ENCODE results near the gene TRMO.

TRMO gene

DNA sequence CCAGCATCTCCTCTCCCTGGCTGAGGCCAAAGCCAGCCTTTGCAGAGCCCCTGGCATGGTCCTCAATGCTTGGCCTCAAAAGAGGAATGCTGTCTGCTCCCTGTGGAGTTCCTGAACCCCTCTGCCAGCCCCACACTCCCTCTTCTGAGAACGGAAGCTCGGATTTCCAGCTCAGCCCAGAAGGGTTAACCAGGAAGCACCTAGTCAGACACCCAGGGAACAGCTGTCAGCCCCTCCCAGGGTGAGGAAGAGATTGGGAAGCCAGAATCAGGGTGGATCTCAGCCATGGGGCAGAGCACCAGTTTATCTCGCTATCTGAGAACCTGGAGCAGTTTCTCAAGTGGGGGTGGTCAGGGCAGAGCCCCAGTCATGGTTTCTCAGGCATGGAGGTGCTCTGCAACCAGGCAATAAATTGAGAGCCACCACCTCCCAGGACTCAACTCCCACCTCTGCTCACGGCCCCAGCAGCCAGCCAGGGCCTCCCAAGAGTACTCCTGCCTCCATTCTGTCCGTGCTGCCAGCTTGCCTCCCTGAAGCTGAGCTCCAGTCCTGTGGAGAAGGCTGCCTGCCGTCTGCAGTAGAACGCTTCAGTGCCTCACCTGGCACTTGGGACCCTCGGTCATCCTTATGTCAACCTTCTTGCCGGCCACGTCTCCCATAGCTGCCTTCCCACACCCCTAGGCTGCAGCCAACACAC is 61.7 kb downstream of the TRMO start:
- TF ChIP-seq, protein P1, sequence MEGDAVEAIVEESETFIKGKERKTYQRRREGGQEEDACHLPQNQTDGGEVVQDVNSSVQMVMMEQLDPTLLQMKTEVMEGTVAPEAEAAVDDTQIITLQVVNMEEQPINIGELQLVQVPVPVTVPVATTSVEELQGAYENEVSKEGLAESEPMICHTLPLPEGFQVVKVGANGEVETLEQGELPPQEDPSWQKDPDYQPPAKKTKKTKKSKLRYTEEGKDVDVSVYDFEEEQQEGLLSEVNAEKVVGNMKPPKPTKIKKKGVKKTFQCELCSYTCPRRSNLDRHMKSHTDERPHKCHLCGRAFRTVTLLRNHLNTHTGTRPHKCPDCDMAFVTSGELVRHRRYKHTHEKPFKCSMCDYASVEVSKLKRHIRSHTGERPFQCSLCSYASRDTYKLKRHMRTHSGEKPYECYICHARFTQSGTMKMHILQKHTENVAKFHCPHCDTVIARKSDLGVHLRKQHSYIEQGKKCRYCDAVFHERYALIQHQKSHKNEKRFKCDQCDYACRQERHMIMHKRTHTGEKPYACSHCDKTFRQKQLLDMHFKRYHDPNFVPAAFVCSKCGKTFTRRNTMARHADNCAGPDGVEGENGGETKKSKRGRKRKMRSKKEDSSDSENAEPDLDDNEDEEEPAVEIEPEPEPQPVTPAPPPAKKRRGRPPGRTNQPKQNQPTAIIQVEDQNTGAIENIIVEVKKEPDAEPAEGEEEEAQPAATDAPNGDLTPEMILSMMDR (IDR thresholded peaks at IDR 0.05): no peak

DNA sequence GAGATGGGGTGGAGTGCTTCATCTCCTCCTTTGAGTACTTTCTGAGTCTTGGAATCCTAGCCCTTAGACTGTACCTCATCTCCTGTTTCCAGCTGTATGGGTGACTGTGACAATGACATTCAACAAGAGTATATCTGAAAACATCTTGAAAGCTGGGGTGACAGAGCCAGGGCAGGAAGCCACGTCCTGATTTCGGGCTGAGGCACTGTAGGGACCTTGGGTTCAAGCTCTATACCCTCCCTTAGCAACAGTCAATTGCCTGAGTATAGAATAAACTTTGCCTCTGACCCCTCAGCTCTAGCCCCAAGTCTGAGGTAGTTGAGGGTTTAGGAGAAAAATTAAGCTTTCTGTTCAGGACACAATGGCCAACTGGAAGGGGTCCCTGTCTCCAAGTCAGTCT is 63.0 kb downstream of the TRMO start:
- TF ChIP-seq, protein P1 (IDR thresholded peaks at IDR 0.05): no peak

DNA sequence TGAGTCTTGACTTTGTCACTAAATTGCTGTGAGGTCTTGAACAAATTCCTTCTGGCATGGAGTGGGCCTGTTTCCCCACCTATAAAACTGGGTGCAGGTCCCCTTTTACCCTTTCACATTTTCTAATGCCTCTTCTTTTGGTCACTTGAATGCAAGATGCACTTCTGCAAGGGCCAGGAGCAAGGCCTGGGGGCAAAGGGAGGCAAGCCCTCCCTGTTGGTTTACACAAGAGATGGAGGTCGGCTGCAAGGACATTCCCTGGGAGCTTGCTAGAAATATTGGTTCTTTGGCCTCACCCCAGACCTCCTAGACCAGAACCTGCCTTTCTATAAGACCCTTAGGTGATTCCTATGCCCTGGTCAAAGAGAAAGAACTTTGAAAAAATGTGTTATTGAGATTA is 63.5 kb downstream of the TRMO start:
- TF ChIP-seq, protein P1 (IDR thresholded peaks at IDR 0.05): no peak

DNA sequence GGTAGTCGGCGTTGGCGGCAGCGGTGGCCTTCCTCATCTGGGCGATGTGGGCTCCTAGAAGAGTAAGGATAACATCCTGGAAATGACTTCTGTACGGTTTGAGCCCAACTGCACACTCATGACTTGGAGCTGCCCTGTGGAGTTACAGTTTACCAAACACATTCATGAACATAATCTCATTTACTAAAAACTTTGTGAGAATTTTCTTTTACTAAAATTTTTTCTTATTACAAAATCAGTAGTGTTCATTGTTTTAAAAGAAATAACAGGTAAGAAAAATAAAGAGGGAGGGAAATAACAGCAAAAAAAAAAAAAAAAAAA is 63.9 kb downstream of the TRMO start:
- TF ChIP-seq, protein P1 (IDR thresholded peaks at IDR 0.05): no peak

DNA sequence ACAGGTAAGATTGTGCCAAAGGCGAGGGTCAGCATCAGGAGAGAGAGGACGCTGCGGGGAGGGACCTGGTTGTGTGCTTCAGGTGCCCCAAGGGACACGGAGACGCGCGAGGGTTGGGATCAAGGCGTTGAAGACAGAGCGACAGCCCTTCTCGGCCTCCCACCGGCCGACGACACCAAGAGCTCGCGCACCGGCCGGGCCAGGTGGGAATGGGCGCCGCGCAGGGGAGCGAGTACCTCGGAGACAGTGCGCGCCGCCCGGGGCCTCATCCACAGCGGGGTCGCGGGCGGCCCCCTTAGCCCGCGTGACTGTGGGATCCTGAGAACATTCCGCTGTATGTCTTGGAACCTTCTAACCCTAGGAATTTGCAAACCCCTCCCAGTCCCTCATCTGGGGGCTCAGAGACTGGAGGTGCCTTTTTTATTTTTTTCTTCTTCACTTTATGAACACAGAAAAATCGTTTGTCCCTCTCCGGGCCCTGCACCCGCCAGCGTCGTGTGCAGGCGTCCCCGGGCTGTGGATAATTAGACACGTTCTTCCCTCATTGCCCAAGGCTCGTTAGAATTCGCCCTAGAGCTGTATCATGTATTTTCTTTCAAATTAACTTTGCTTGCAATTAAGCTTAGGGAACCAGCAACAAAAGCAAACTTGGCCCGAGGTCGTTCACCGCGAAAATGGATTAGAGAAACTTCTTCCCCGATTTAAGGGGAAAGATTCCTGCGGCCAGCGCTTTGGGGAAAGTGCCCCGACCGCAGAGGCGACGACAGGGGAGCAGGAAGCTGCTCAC is 64.5 kb downstream of the TRMO start:
- TF ChIP-seq, protein P1 (IDR thresholded peaks at IDR 0.05): no peak

DNA sequence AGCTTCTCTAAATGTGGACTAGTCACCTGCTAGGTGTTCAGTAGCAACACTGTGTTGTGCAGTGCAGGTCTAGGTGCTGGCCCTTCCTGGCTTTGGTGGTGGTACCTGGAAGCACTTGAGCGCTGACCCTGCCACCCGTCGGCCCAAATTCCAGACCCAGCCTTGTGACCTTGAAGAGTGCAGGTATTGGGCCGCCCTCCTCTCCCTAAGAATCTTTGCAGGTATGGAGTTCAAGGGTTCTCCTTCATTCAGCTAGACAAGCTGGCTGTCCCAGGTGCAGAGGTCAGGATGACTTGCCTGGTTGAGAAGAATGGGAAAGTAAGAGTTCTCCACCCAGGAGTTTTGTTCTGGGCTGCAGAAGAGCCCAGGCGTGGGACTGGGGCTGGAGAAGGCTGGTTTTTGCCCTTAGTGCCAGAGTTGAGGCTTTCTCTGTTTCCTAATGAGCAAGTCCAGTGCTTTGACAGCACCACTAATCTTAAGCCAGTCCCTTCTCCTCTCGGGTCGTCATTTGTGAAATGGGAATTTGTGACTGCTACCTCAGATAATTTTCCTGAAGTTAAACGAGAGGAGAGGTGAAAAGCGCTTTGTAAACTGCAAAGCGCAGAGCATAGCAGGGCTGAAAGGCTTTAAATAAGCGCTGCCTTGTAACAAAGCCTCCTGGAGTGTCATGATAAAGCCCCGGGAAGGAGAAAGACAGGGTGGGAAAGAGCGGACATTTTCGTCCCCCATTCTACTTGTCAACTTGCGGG is 65.3 kb downstream of the TRMO start:
- TF ChIP-seq, protein P1 (IDR thresholded peaks at IDR 0.05): no peak

DNA sequence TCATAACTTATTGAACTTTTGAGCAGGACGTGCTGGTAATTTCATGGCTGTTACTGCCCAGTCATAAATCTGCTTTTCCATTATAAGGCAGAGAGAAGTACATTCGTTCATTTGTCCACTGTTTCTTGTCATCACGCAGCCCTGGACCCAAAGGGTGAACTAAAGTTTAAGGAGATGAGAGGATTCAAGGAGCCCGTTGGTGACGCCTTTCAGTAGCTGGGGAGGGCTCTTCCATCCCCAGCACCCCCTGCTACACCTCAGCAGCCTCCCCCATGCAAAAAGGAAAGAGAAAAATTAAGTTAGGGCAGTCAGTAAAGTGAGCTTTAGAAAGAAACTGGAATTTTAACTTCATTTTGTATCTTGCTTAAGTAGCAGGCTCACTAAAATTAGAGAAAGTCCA is 66.4 kb downstream of the TRMO start:
- TF ChIP-seq, protein P1 (IDR thresholded peaks at IDR 0.05): no peak
